Parathyroid adenoma (tissue), 2 donors: ENCODE results near the gene ALDH3B2.

Experiments used
- H2AFZ ChIP-seq: fragments of 300-600 bp; sonication (generic); one replicate; pipeline ENCODE4 v1.7.0; 2017; ENCODE audit warnings: antibody characterized with exemption, mild to moderate bottlenecking
- H3K27ac ChIP-seq: fragments of 300-600 bp; sonication (generic); one replicate; pipeline ENCODE4 v1.7.0; 2017
- H3K27me3 ChIP-seq: fragments of 300-600 bp; sonication (generic); one replicate; pipeline ENCODE4 v1.7.0; 2017; ENCODE audit warnings: low read length; ENCODE audit not compliant: control insufficient read depth, insufficient read depth
- H3K36me3 ChIP-seq: fragments of 300-600 bp; sonication (generic); one replicate; pipeline ENCODE4 v1.7.0; 2017; ENCODE audit warnings: low read length; ENCODE audit not compliant: control insufficient read depth, insufficient read depth
- H3K4me1 ChIP-seq: fragments of 300-600 bp; sonication (generic); one replicate; pipeline ENCODE4 v1.7.0; 2017; ENCODE audit warnings: control low read depth
- H3K4me2 ChIP-seq: fragments of 300-600 bp; sonication (generic); one replicate; pipeline ENCODE4 v1.7.0; 2017; ENCODE audit warnings: low read length
- H3K4me3 ChIP-seq: fragments of 300-600 bp; sonication (generic); one replicate; pipeline ENCODE4 v1.7.0; 2017; ENCODE audit warnings: low read depth, low read length
- H3K79me2 ChIP-seq: fragments of 300-600 bp; sonication (generic); one replicate; pipeline ENCODE4 v1.7.0; 2017; ENCODE audit warnings: control low read depth
- H3K9ac ChIP-seq: fragments of 300-600 bp; sonication (generic); one replicate; pipeline ENCODE4 v1.7.0; 2017; ENCODE audit warnings: mild to moderate bottlenecking
- H3K9me3 ChIP-seq: fragments of 300-600 bp; sonication (generic); one replicate; pipeline ENCODE4 v1.7.0; 2017; ENCODE audit warnings: low read length; ENCODE audit not compliant: control insufficient read depth
- TF ChIP-seq, protein P1 (sequence below): fragments of 300-600 bp; sonication (generic); IDR thresholded peaks from one replicate; pipeline ENCODE4 v1.7.0; 2017; ENCODE audit warnings: antibody characterized with exemption, mild to moderate bottlenecking
- donor health status: primary hyperparathyroidism.

ALDH3B2 gene

DNA sequence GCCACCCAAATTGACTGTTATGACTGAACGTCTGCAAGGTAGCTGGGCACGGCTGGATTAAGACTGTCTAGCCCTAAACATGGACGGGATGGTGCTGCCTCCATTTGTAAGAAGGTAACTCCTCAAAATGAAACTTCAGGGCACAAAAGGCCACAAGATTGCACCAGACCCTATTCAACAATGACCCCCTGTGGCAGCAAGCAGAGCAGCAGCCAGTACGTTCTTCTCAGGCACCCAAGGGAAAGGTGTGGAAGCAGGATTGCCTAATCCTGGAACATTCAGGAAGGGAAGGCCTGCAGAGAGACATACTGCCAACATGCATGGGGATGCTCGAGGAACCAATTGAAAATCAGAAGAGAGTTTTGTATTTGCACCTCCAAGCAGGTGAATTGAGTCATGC, 30.4 kb downstream of the ALDH3B2 start:
- H3K79me2 ChIP-seq: no peaks in the 10 kb centered on the region
- no peaks in the 10 kb centered on the region for H3K36me3 ChIP-seq
- H3K4me1 ChIP-seq: no peaks in the 10 kb centered on the region
- H3K27me3 ChIP-seq: no peaks in the 10 kb centered on the region
- H3K4me2 ChIP-seq: no peak overlapping the region
- no peak overlapping the region for H3K9ac ChIP-seq
- TF ChIP-seq, protein P1, sequence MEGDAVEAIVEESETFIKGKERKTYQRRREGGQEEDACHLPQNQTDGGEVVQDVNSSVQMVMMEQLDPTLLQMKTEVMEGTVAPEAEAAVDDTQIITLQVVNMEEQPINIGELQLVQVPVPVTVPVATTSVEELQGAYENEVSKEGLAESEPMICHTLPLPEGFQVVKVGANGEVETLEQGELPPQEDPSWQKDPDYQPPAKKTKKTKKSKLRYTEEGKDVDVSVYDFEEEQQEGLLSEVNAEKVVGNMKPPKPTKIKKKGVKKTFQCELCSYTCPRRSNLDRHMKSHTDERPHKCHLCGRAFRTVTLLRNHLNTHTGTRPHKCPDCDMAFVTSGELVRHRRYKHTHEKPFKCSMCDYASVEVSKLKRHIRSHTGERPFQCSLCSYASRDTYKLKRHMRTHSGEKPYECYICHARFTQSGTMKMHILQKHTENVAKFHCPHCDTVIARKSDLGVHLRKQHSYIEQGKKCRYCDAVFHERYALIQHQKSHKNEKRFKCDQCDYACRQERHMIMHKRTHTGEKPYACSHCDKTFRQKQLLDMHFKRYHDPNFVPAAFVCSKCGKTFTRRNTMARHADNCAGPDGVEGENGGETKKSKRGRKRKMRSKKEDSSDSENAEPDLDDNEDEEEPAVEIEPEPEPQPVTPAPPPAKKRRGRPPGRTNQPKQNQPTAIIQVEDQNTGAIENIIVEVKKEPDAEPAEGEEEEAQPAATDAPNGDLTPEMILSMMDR: no peak
- no peak overlapping the region for H3K4me3 ChIP-seq
- no peaks in the 10 kb centered on the region for H3K9me3 ChIP-seq
- no peak overlapping the region for H3K27ac ChIP-seq
- H2AFZ ChIP-seq: no peak overlapping the region

- H2AFZ ChIP-seq: no peak overlapping the region
- H3K4me2 ChIP-seq: no peak overlapping the region
- TF ChIP-seq, protein P1: no peak
- no peak overlapping the region for H3K9ac ChIP-seq
- H3K27ac ChIP-seq: no peak overlapping the region
- no peaks in the 10 kb centered on the region for H3K27me3 ChIP-seq
- no peaks in the 10 kb centered on the region for H3K79me2 ChIP-seq
- no peaks in the 10 kb centered on the region for H3K36me3 ChIP-seq
- no peaks in the 10 kb centered on the region for H3K9me3 ChIP-seq
- no peaks in the 10 kb centered on the region for H3K4me1 ChIP-seq
- H3K4me3 ChIP-seq: no peak overlapping the region
Observed at GRCh38 chr11:67642173-67643120, 32.0 kb downstream of the ALDH3B2 start.

DNA sequence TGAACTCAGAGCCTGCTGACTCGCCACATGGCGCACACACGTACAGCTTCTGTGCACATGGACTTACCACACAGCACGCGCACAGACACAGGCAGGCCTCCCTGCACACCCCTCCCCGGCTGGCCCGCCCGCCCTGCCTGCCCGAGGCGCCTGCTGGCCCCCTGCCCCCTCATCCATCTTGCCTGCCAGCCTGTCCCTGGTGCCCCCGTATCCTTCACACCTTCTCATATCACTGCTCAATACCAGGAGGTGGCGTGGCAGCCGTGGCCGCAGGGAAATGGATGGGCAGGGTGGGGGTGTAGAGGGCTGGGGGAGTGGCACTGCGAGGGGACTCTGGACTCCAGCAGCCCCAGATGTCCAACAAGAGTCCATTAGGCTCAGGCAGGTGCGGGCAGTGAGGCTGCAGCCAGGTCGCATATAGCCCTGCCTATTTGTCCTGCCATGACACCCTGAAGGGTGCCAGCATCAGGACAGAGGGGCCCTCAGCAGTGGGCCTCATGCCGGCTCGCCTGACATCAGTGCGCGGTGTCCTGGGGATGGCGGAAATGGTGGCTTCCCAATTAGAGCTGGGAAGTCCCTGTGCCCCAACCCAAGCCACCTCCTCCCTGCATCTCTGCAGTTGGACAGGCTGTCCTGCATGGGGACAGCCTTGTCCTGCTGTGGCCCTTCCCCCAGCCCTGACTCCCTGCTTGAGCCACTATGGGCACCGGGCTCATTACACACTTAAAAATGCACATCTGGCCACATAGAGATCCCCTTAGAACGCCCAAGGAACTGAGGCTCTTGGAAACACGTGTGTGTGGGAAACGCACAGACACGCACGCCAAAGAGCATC, 32.9 kb downstream of the ALDH3B2 start:
- no peaks in the 10 kb centered on the region for H3K79me2 ChIP-seq
- H3K4me1 ChIP-seq: no peaks in the 10 kb centered on the region
- no peaks in the 10 kb centered on the region for H3K36me3 ChIP-seq
- no peak overlapping the region for H3K9ac ChIP-seq
- no peak overlapping the region for H3K27ac ChIP-seq
- TF ChIP-seq, protein P1: no peak
- no peak overlapping the region for H3K4me2 ChIP-seq
- no peaks in the 10 kb centered on the region for H3K27me3 ChIP-seq
- no peaks in the 10 kb centered on the region for H3K9me3 ChIP-seq
- no peak overlapping the region for H2AFZ ChIP-seq
- H3K4me3 ChIP-seq: no peak overlapping the region

DNA sequence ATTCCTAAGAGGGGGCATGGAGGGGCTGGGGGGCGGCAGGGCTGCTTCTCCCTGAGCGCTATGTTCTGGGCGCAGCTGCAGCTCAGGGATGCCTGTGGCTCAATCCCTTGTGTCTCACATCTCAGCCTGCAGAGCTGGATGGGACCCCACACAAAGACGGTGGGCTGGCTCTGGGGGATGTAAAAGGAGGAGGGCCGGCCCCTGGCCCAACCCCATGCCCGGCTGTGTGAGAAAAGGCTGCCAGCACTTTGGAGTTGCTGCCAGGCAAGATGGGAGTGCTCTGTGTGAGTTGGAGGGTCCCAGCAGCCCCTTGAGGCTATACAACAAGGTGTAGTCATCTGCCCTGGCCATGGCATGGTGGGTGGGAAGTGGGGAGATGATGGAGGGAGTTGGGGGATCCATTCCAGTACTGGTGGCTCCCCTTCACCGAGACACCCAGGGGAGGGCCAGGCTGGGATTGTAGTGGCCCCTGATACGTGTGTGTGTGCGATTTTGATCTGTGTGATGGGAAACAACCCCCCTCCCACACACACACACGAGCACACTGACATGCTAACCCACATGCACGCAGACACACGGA, 33.6 kb downstream of the ALDH3B2 start:
- Histone ChIP-seq H3K4me1 (no peaks in the 10 kb centered on the region), H3K27me3 (no peaks in the 10 kb centered on the region), H3K4me3 (no peak overlapping the region), H2AFZ (no peak overlapping the region), H3K4me2 (no peak overlapping the region), H3K9me3 (no peaks in the 10 kb centered on the region), H3K27ac (no peak overlapping the region), H3K79me2 (no peaks in the 10 kb centered on the region), H3K9ac (no peak overlapping the region), H3K36me3 (no peaks in the 10 kb centered on the region)
- TF ChIP-seq, protein P1: no peak
